Ecto neural progenitor cell (in vitro differentiated cells): ENCODE results near the gene PSAPL1.

Source experiments
- DNase-seq: peaks from one replicate; pipeline ENCODE4 v3.0.0-alpha.2; 2018; ENCODE audit warnings: low spot score

The PSAPL1 gene

GRCh38 chr4:7434766-7435150 is at the start of gene PSAPL1:
Gene PSAPL1 (minus strand): TSS chr4:7434930. CDS start chr4:7434879, 51 bp downstream.
- no peak for DNase-seq

GRCh38 chr4:7481227-7481626 is 46.5 kb upstream of the PSAPL1 start:
- DNase-seq = no peak

GRCh38 chr4:7480423-7480822 is 45.7 kb upstream of the PSAPL1 start:
- DNase-seq = no peak

- DNase-seq = no peak
Observed at GRCh38 chr4:7478665-7479064, 43.9 kb upstream of the PSAPL1 start.

- no peak for DNase-seq
Observed at GRCh38 chr4:7477695-7478094, 43.0 kb upstream of the PSAPL1 start.

GRCh38 chr4:7476820-7477219 is 42.1 kb upstream of the PSAPL1 start:
- no peak for DNase-seq

- DNase-seq = no peak
Observed at GRCh38 chr4:7475207-7475606, 40.5 kb upstream of the PSAPL1 start.

- no peak for DNase-seq
Observed at GRCh38 chr4:7474320-7474719, 39.6 kb upstream of the PSAPL1 start.

- DNase-seq = no peak
Observed at GRCh38 chr4:7473081-7473480, 38.4 kb upstream of the PSAPL1 start.

- DNase-seq = peak; percentile 65
Observed at GRCh38 chr4:7472442-7473013, 37.8 kb upstream of the PSAPL1 start.

GRCh38 chr4:7470522-7471128 is 35.9 kb upstream of the PSAPL1 start:
- no peak for DNase-seq

- no peak for DNase-seq
Observed at GRCh38 chr4:7470111-7470510, 35.4 kb upstream of the PSAPL1 start.

GRCh38 chr4:7469023-7469422 is 34.3 kb upstream of the PSAPL1 start:
- no peak for DNase-seq

GRCh38 chr4:7467471-7467870 is 32.7 kb upstream of the PSAPL1 start:
- no peak for DNase-seq

- DNase-seq = no peak
Observed at GRCh38 chr4:7466904-7467303, 32.2 kb upstream of the PSAPL1 start.

- no peak for DNase-seq
Observed at GRCh38 chr4:7466215-7466614, 31.5 kb upstream of the PSAPL1 start.

- no peak for DNase-seq
Observed at GRCh38 chr4:7465017-7465416, 30.3 kb upstream of the PSAPL1 start.

- no peak for DNase-seq
Observed at GRCh38 chr4:7464259-7464655, 29.5 kb upstream of the PSAPL1 start.

- DNase-seq = no peak
Observed at GRCh38 chr4:7463566-7464258, 29.0 kb upstream of the PSAPL1 start.

- DNase-seq = no peak
Observed at GRCh38 chr4:7462509-7462971, 27.8 kb upstream of the PSAPL1 start.

GRCh38 chr4:7461230-7461629 is 26.5 kb upstream of the PSAPL1 start:
- DNase-seq = no peak

GRCh38 chr4:7460566-7460965 is 25.8 kb upstream of the PSAPL1 start:
- DNase-seq = no peak

GRCh38 chr4:7459471-7459870 is 24.7 kb upstream of the PSAPL1 start:
- no peak for DNase-seq

- DNase-seq = no peak
Observed at GRCh38 chr4:7458477-7458876, 23.7 kb upstream of the PSAPL1 start.
